WTC11 (cell line): ENCODE data around the gene CRYZL1. TPM values are rescaled to one million over a fixed set of nuclear protein-coding genes. Genes with fewer than 3 reads are reported as not detected.

Experiments
- ATAC-seq: fragments of 200-7000 bp; cut with Tn5 transposase; 2 replicates; pipeline ENCODE4 v1.10.0; 2021; ENCODE audit warnings: mild to moderate bottlenecking, moderate library complexity
- CTCF ChIA-PET: fragments of 300-600 bp; sonication (Branson Sonifier 250); formaldehyde crosslinking; loops from one replicate; lab custom pipeline; 2021; ENCODE audit warnings: antibody characterized with exemption; lab: Charles Lee
- POLR2A ChIA-PET: fragments of 350-600 bp; sonication (Branson Sonifier 250); formaldehyde crosslinking; loops from one replicate; lab custom pipeline; 2021; ENCODE audit warnings: antibody characterized with exemption; lab: Charles Lee
- DNase-seq: peaks from one replicate; pipeline ENCODE4 v3.0.0; 2021; ENCODE audit warnings: low spot score
- H3K27ac Mint-ChIP-seq: 2 replicates; pipeline ENCODE4 v1.8.0; 2021; ENCODE audit warnings: mixed read lengths
- H3K27me3 Mint-ChIP-seq: 2 replicates; pipeline ENCODE4 v1.8.0; 2021; ENCODE audit warnings: low read depth, mild to moderate bottlenecking, moderate library complexity, mixed read lengths
- H3K36me3 Mint-ChIP-seq: 2 replicates; pipeline ENCODE4 v1.8.0; 2021; ENCODE audit warnings: mixed read lengths
- H3K4me1 Mint-ChIP-seq: 2 replicates; pipeline ENCODE4 v1.8.0; 2022; ENCODE audit warnings: mixed read lengths
- H3K4me3 Mint-ChIP-seq: 2 replicates; pipeline ENCODE4 v1.8.0; 2021; ENCODE audit warnings: mild to moderate bottlenecking, moderate library complexity, mixed read lengths
- H3K9me3 Mint-ChIP-seq: 2 replicates; pipeline ENCODE4 v1.8.0; 2021; ENCODE audit warnings: mixed read lengths
- CBFB ChIP-seq: sonication (generic); formaldehyde crosslinking; IDR thresholded peaks from 2 replicates; pipeline ENCODE4 v1.8.1; 2022; ENCODE audit warnings: mild to moderate bottlenecking, low read depth, missing genetic modification reagents
- ETV6 ChIP-seq: sonication (generic); formaldehyde crosslinking; IDR thresholded peaks from 2 replicates; pipeline ENCODE4 v1.8.1; 2022; ENCODE audit warnings: mild to moderate bottlenecking, missing genetic modification reagents
- FOXK1 ChIP-seq: sonication (generic); formaldehyde crosslinking; IDR thresholded peaks from 2 replicates; pipeline ENCODE4 v1.8.0; 2022; ENCODE audit warnings: mild to moderate bottlenecking, moderate library complexity, missing genetic modification reagents
- JAZF1 ChIP-seq: fragments of 250-450 bp; sonication (Bioruptor Pico); IDR thresholded peaks from 2 replicates; pipeline ENCODE4 v1.9.0; 2021; ENCODE audit warnings: moderate library complexity, mild to moderate bottlenecking, inconsistent platforms
- KAT7 ChIP-seq: sonication (generic); formaldehyde crosslinking; IDR thresholded peaks from 2 replicates; pipeline ENCODE4 v1.8.1; 2023; ENCODE audit warnings: missing genetic modification reagents, mild to moderate bottlenecking, borderline replicate concordance
- NR1H2 ChIP-seq: sonication (generic); formaldehyde crosslinking; IDR thresholded peaks from 2 replicates; pipeline ENCODE4 v1.9.0; 2021; ENCODE audit warnings: mild to moderate bottlenecking, moderate library complexity, missing genetic modification reagents
- PRRX2 ChIP-seq: fragments of 250-450 bp; sonication (Bioruptor Pico); IDR thresholded peaks from 2 replicates; pipeline ENCODE4 v1.8.0; 2021; ENCODE audit warnings: mild to moderate bottlenecking
- SMAD4 ChIP-seq: sonication (generic); formaldehyde crosslinking; IDR thresholded peaks from 2 replicates; pipeline ENCODE4 v1.8.0; 2022; ENCODE audit warnings: mild to moderate bottlenecking, missing genetic modification reagents
- SOX15 ChIP-seq: fragments of 250-450 bp; sonication (Bioruptor Pico); IDR thresholded peaks from 2 replicates; pipeline ENCODE4 v1.9.0; 2021; ENCODE audit warnings: mild to moderate bottlenecking
- TEAD4 ChIP-seq: sonication (generic); formaldehyde crosslinking; IDR thresholded peaks from 2 replicates; pipeline ENCODE4 v1.8.0; 2022; ENCODE audit warnings: mild to moderate bottlenecking, missing genetic modification reagents
- ZBTB21 ChIP-seq: sonication (generic); formaldehyde crosslinking; IDR thresholded peaks from 2 replicates; pipeline ENCODE4 v1.8.1; 2023; ENCODE audit warnings: mild to moderate bottlenecking, missing genetic modification reagents, borderline replicate concordance
- ZNF317 ChIP-seq: sonication (generic); formaldehyde crosslinking; IDR thresholded peaks from 2 replicates; pipeline ENCODE4 v1.8.1; 2023; ENCODE audit warnings: low read depth, mild to moderate bottlenecking, moderate library complexity, missing genetic modification reagents, borderline replicate concordance
- ZNF671 ChIP-seq: fragments of 250-450 bp; sonication (Bioruptor Pico); IDR thresholded peaks from 2 replicates; pipeline ENCODE4 v1.8.0; 2021; ENCODE audit warnings: mild to moderate bottlenecking
- total RNA-seq: library from RNA; stranded (reverse); gene quantifications from 3 replicates; pipeline ENCODE4 v1.2.3, GENCODE V29; 2021
- TF ChIP-seq, protein P1 (sequence below): sonication (generic); formaldehyde crosslinking; IDR thresholded peaks from 2 replicates; pipeline ENCODE4 v1.8.1; 2023; ENCODE audit warnings: mild to moderate bottlenecking, missing genetic modification reagents, moderate library complexity
- TF ChIP-seq, protein P2 (sequence below): sonication (generic); formaldehyde crosslinking; conservative IDR thresholded peaks from 2 replicates; pipeline ENCODE4 v1.8.1; 2023; ENCODE audit warnings: mild to moderate bottlenecking, low read depth, missing genetic modification reagents, moderate library complexity
- TF ChIP-seq, protein P3 (sequence below): sonication (generic); formaldehyde crosslinking; IDR thresholded peaks from 2 replicates; pipeline ENCODE4 v1.8.1; 2022; ENCODE audit warnings: mild to moderate bottlenecking, missing genetic modification reagents, moderate library complexity, borderline replicate concordance
- TF ChIP-seq, protein P4 (sequence below): fragments of 200-600 bp; IDR thresholded peaks from 2 replicates; pipeline ENCODE4 v1.8.0; 2022; ENCODE audit warnings: antibody characterized with exemption
- TF ChIP-seq, protein P5 (sequence below): sonication (generic); formaldehyde crosslinking; IDR thresholded peaks from 2 replicates; pipeline ENCODE4 v1.8.0; 2022; ENCODE audit warnings: mild to moderate bottlenecking, missing genetic modification reagents
- TF ChIP-seq, protein P6 (sequence below): fragments of 250-450 bp; sonication (Bioruptor Pico); conservative IDR thresholded peaks from 2 replicates; pipeline ENCODE4 v1.9.0; 2021; ENCODE audit warnings: mild to moderate bottlenecking

CRYZL1 gene
- total RNA-seq, 1 experiment from 2014 or later = 21.9 TPM

DNA sequence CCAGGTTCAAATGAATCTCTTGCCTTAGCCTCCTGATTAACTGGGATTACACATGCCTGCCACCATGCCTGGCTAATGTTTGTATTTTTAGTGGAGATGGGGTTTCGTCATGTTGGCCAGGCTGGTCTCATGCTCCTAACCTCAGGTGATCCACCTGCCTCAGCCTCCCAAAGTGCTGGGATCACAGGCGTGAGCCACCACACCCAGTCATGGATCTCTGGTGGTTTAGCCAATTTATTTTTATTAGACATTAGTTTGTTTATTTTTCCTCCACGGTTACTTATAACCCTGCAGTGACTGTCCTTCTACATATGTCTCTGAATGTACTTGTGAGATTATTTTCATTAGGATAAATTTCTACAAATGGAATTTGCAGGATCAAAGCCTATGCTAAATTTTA lies 6.0 kb upstream of the CRYZL1 start (continued):
- TF ChIP-seq, protein P1, sequence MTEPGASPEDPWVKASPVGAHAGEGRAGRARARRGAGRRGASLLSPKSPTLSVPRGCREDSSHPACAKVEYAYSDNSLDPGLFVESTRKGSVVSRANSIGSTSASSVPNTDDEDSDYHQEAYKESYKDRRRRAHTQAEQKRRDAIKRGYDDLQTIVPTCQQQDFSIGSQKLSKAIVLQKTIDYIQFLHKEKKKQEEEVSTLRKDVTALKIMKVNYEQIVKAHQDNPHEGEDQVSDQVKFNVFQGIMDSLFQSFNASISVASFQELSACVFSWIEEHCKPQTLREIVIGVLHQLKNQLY (CRISPR knock-in tag) = no peak
- TF ChIP-seq, protein P2, sequence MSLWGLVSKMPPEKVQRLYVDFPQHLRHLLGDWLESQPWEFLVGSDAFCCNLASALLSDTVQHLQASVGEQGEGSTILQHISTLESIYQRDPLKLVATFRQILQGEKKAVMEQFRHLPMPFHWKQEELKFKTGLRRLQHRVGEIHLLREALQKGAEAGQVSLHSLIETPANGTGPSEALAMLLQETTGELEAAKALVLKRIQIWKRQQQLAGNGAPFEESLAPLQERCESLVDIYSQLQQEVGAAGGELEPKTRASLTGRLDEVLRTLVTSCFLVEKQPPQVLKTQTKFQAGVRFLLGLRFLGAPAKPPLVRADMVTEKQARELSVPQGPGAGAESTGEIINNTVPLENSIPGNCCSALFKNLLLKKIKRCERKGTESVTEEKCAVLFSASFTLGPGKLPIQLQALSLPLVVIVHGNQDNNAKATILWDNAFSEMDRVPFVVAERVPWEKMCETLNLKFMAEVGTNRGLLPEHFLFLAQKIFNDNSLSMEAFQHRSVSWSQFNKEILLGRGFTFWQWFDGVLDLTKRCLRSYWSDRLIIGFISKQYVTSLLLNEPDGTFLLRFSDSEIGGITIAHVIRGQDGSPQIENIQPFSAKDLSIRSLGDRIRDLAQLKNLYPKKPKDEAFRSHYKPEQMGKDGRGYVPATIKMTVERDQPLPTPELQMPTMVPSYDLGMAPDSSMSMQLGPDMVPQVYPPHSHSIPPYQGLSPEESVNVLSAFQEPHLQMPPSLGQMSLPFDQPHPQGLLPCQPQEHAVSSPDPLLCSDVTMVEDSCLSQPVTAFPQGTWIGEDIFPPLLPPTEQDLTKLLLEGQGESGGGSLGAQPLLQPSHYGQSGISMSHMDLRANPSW (CRISPR knock-in tag) = no peak
- TF ChIP-seq, protein P3, sequence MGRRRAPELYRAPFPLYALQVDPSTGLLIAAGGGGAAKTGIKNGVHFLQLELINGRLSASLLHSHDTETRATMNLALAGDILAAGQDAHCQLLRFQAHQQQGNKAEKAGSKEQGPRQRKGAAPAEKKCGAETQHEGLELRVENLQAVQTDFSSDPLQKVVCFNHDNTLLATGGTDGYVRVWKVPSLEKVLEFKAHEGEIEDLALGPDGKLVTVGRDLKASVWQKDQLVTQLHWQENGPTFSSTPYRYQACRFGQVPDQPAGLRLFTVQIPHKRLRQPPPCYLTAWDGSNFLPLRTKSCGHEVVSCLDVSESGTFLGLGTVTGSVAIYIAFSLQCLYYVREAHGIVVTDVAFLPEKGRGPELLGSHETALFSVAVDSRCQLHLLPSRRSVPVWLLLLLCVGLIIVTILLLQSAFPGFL (CRISPR knock-in tag) = no peak
- no peak for TF ChIP-seq NR1H2 (CRISPR knock-in tag)

DNA sequence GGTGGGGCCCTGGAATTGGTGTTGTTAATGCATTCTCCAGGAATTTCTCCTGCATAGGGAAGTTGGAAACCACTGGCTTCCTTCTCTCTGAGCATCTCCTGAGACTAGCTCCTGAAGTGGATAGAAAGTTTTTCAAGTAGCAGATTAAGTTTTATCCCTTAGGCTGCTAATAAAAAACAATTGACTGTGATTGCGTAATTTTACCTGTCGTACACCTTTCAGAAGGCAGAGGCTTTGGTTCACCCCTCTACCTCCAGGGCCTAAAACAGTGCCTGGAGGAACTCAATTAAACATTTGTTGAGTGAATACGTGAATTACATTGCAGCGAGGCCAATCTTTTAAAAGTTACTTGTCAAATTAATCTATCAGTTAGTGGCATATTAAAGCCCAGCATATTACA lies 4.2 kb upstream of the CRYZL1 start:
- Mint-ChIP-seq H3K27me3 (no peaks in the 10 kb centered on the region), H3K27ac (no peak overlapping the region), H3K36me3 (no peaks in the 10 kb centered on the region), H3K4me1 (peaks cover 44% of the 10 kb centered on the region), H3K4me3 (no peak overlapping the region), H3K9me3 (no peaks in the 10 kb centered on the region)
- ChIA-PET POLR2A (interaction anchor here (0.9 kb wide), 1 partner anchor 58 kb away, joined by 3 read pairs; no protein-coding TSS in a partner anchor), CTCF (interaction anchor here (1.2 to 1.9 kb wide), 2 partner anchors 40 to 249 kb away, joined by 4 to 5 read pairs; no protein-coding TSS in a partner anchor)
- no peak for DNase-seq
- no peak for TF ChIP-seq FOXK1 (CRISPR knock-in tag)
- no peak for TF ChIP-seq PRRX2 (CRISPR knock-in tag)
- TF ChIP-seq, protein P4, sequence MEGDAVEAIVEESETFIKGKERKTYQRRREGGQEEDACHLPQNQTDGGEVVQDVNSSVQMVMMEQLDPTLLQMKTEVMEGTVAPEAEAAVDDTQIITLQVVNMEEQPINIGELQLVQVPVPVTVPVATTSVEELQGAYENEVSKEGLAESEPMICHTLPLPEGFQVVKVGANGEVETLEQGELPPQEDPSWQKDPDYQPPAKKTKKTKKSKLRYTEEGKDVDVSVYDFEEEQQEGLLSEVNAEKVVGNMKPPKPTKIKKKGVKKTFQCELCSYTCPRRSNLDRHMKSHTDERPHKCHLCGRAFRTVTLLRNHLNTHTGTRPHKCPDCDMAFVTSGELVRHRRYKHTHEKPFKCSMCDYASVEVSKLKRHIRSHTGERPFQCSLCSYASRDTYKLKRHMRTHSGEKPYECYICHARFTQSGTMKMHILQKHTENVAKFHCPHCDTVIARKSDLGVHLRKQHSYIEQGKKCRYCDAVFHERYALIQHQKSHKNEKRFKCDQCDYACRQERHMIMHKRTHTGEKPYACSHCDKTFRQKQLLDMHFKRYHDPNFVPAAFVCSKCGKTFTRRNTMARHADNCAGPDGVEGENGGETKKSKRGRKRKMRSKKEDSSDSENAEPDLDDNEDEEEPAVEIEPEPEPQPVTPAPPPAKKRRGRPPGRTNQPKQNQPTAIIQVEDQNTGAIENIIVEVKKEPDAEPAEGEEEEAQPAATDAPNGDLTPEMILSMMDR = no peak
- TF ChIP-seq, protein P2 (CRISPR knock-in tag) = no peak
- no peak for TF ChIP-seq ZNF317
- TF ChIP-seq, protein P5, sequence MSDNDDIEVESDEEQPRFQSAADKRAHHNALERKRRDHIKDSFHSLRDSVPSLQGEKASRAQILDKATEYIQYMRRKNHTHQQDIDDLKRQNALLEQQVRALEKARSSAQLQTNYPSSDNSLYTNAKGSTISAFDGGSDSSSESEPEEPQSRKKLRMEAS = no peak
- no peak for TF ChIP-seq ZBTB21 (CRISPR knock-in tag)
- ATAC-seq = no peak

DNA sequence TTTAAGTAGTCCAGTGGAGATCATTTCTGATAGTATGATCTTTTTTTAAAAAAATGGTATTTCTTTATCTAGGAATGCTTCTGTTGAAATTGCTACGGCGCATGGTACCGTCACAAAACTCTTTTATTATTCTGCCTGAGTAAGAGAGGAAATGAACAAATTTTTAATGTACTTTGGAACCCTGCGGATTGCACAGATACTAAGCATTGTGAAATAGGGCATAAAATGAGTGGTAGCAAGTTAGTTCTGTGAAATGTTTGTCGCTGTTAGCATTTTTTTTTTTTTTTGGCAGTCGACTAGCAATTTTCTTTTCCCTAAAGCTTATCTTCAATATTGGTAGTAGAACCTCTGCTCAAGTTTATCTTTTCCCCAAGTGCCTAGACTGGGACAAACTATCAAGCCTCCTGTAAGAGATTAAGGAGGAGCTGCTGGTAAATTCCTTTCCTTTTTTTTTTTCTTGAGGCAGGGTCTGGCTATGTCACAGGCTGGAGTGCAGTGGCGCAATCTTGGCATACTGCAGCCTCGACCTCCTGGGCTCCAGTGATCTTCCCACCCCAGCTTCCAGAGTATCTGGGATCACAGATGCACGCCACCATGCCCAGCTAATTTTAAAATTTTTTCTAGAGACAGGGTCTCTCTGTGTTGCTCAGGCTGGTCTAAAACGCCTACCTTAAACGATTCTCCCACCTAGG lies 3.0 kb upstream of the CRYZL1 start:
- POLR2A ChIA-PET = interaction anchor here (0.6 to 0.9 kb wide), 3 partner anchors 33 to 940 kb away, joined by 3 to 4 read pairs (median 3); no protein-coding TSS in a partner anchor
- Mint-ChIP-seq H3K27me3 (no peaks in the 10 kb centered on the region), H3K4me1 (peaks cover 38% of the 10 kb centered on the region), H3K36me3 (no peaks in the 10 kb centered on the region), H3K27ac (peak overlapping the region; percentile 50), H3K9me3 (no peaks in the 10 kb centered on the region), H3K4me3 (peak overlapping the region; percentile 97)
- DNase-seq (no peak), ATAC-seq (no peak)
- CTCF ChIA-PET = interaction anchor here (1.2 to 1.9 kb wide), 2 partner anchors 39 to 251 kb away, joined by 4 to 5 read pairs; no protein-coding TSS in a partner anchor
- no peak for TF ChIP-seq JAZF1 (CRISPR knock-in tag)
- no peak for TF ChIP-seq CBFB (CRISPR knock-in tag)
- TF ChIP-seq SMAD4 (CRISPR knock-in tag) = no peak
- TF ChIP-seq, protein P6, sequence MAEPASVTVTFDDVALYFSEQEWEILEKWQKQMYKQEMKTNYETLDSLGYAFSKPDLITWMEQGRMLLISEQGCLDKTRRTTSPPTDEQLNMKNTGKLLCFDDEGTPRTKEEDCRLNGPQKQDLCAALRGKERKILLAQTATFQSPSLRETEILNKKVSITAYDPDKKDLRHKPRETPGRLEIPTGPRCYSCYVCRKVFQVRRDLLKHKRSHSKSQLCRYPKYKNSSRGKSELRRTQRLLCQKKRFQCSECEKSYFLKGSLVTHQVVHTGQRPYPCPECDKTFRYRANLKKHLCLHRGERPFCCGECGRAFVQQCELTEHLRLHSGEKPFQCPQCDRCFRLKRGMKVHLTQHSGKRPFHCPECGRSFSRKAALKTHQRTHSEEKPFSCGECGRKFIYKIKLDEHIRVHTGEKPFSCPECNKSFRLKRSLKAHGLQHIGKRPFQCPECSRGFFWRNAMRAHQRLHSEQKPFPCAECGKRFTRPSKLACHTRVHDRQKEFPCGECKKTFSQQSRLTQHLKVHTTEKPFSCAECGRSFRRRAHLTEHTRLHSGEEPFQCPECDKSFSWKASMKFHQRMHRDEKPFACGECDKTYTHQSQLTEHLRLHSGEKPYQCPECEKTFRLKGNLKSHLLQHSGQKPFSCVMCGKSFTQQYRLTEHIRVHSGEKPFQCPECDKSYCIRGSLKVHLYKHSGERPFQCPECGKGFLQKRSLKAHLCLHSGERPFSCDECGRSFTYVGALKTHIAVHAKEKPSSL (CRISPR knock-in tag) = no peak
- no peak for TF ChIP-seq TEAD4 (CRISPR knock-in tag)
- no peak for TF ChIP-seq PRRX2 (CRISPR knock-in tag)
- no peak for TF ChIP-seq KAT7 (CRISPR knock-in tag)
- no peak for TF ChIP-seq ZBTB21 (CRISPR knock-in tag)
- no peak for TF ChIP-seq ETV6 (CRISPR knock-in tag)
- no peak for TF ChIP-seq SOX15 (CRISPR knock-in tag)
- TF ChIP-seq ZNF671 = no peak
